NCI-H1092 (cell line): Measurements from ENCODE around the gene PPP4C.
"Not testable (repeated sequence)": the region's sequence is repeated elsewhere in the genome, so short reads cannot be mapped to it uniquely, and the experiment has no call there.

Experiments
- DNase-seq: peaks from one replicate; lab custom pipeline; 2025; lab: John Stamatoyannopoulos, UW

Gene PPP4C

DNA sequence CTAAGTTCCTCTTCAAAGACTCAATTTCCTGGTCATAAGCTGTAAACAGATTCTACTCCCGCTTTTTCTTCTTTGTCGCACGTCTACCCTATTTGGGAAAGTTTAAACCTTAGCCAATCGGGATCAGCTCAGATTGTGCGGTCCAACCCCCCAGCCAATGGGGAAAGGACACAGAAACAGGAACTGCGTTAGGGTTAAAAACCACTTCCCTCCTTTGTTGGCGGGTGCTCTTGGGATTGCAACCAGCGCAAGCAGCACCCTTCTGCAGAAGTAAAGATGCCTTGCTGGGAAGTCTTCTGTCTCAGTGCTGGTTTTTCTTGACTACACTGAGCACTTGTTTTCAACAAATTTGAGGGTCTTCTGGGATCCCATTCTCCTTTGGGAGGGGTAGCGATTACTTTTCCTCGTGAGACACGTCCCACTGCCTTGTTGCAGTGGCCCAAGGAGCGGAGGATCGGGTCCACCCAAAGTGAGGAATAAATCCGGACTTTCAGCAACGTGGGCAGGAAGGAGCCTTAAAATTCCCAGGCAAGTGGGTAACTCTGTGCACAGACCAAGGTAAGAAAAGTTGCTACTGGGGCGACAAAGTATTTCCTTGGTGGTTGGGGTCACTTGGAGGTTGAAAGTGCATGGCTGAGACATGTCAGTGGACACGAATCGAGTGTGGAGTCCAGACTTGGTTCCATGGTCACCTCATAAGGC lies 21.2 kb downstream of the PPP4C start:
- DNase-seq, result no peak

- no peak for DNase-seq
These were observed 28.3 kb downstream of the PPP4C start for GRCh38 chr16:30104090-30104489.

DNA sequence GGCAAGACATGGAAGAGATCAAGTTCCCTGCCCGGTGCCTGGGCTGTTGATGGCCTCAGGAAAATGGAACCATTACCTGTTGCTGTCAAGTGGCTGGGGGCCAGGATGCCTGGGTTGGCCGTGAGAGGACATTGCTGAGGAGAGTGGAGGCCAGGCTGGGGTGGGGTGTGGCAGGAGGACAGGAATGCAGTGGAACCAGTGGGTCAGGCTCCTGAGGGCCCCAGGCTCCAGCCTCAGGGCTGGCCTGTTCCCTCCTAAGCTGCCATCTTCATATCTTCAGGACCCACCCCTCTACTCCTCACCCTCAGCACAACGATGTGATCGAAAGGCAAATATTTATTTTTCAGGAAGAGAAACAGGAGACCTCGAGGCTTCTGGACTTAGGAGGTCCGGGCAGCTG lies 28.7 kb downstream of the PPP4C start:
- DNase-seq, result no peak

- DNase-seq, result no peak
These were observed 32.5 kb downstream of the PPP4C start for GRCh38 chr16:30108059-30108850.

GRCh38 chr16:30110661-30111060 lies 34.9 kb downstream of the PPP4C start:
- no peak for DNase-seq

DNA sequence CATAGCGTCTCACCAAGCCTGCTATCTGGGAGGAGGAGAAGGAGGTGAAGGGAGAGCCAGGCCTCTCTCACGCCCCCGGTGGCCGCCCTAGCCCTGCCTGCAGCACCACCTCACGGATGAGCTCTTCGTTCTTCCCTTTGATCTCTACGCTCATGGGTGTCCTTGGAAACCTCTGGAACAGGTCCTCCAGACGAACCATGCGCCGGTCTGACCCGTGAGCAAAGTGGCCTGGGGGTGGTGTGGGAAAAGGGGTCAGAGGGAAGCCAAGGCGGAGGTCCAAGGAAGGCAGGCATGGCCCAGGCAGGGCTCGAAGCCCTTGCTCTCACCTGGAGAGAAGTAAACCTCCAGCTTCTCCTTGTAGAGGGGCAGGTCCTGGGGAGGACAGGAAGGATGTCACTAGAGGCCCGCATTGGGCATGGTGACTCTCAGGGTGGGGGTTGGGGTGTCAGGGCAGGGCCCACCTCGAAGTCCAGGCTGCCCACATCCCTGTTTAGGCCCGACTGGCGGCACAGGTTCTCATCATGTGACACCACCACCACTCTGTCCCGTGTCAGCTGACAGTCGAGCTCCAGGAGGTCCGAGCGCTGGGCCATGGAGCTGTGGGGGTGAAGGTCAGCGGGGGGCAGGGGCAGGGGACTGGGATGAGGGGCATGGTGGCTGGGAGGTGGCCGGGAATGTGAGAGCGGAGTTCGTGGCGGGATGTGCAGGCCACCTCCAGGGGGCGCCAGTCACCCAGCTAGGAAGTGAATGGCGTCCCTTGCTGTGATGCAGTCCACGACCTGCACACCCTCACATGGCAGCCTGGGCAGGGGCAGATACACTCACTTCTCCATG lies 36.6 kb downstream of the PPP4C start:
- DNase-seq, result no peak

- no peak for DNase-seq
These were observed 37.4 kb downstream of the PPP4C start, which contains the start of gene GDPD3 for GRCh38 chr16:30113031-30113710. Gene GDPD3 (minus strand): TSS chr16:30113537. CDS start chr16:30113478, 59 bp downstream.

DNA sequence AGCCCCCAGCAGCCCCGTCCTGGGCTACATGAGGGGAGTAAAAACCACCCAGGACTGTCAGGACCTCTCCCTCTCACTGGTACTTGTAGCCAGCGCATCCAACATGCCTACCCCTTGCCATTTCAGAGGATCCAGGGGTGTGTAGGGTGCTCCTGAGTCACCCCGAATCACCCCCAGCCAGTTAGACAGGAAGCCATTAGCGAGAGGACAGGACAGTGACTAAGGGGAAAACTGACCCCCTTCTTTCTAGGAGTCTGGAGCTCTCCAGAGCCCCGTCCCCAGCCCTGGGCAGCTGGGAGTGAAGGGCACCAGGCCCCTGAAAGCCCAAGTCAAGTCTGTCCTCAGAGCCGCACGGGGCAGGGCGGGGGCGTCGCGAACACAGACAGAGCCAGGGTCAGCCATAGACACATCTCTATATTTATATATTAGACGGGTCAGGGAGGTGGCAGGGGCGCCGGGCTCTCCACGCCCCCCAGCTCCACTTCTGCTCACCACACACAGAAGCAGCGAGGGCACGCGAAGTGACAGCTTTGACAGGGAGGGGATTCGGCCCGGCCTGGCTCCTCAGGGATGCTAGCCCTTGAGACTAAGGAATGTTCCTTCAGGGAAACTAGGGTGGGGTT lies 38.0 kb downstream of the PPP4C start:
- DNase-seq, result no peak

- DNase-seq, result no peak
These were observed 38.6 kb downstream of the PPP4C start for GRCh38 chr16:30114411-30114810.

DNA sequence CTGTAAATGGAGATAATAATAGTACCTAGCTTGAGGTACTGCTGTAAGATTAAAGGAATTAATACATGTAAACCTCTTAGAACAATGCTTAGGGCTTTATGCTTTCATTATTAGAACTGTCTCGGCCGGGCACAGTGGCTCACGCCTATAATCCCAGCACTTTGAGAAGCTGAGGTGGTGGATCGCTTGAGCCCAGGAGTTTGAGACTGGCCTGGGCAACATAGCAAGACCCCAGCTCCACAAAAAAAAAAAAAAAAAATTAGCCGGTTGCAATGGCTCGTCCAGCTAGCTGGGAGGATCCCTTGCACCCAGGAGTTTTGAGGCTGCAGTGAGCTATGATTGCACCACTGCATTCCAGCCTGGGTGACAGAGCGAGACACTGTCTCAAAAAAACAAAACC lies 39.0 kb downstream of the PPP4C start:
- DNase-seq, result not testable (repeated sequence)

DNA sequence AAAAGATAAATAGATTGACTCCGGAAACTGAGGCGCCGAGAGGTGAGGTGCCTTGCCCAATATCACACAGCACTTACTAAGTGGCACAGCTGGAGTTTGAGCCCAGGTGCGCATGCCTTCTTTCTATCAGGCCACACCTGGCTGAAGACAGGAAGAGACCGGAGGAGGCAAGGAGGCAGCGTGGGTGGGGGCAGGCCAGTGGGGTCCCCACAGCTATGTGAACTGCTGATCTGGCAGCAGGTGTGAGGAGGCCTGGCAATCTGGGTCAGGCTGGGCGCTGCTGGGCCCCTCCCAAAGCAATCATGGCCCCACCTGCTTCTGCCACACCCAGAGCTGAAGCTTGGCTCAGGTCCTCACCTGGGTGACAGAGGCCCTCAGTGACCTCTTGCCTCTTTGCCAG lies 39.4 kb downstream of the PPP4C start:
- DNase-seq, result no peak

DNA sequence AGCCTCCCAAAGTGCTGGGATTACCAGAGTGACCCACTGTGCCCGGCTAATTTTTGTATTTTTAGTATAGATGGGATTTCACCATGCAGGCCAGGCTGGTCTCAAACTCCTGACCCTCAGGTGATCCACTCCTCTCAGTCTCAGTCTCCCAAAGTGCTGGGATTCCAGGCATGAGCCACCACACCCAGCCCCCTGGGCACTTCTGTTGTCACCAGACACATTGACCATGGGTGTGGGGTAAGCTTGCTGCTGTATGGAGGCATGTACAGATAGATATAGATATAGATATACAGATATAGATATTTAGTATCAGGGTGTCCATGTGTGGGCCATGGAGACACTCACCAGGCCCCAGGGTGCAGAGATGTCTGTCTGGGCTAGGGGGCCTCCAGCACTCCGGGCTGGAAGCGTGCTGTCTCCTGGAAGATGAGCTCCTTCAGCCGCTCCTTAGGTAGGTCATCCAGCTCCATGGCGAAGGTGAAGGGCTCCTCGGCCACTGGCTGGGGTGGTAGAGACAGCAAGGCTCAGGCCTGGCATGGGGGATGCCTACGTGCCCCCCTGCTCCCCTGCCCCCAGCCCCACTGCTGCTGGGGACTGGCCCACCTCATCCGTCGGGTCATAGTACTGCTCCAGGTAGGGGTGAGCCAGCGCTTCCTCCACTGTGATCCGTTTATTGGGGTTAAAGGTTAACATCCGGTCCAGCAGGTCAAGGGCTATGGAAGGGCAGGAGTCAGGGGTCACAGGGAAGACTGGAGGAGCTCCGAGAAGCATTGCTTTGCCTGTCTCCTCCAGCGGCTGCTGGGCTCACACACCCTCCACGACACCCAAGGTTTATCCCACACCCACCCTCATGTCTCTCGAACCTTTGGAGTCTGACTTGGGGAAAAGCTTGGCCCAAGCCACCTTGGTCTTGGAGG lies 40.8 kb downstream of the PPP4C start:
- DNase-seq, result no peak

DNA sequence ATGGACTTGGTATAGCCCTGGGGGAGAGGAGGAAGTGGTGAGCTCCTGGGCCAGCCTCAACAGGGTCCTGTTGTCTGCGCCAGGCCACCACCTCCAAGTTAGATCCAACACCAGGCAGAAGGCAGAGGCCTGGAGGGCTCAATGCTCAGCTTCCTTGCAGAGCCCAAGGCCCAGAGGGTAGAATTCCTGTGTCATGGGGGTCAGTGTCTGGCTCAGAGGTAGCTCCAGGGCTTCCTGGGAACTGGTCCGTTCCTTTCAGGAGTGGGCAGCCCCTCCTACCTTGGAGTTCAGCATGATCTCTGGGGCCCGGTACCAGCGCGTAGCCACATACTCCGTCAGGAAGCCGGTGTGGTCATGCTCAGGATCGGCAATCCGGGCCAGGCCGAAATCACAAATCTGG lies 42.0 kb downstream of the PPP4C start:
- DNase-seq, result no peak

DNA sequence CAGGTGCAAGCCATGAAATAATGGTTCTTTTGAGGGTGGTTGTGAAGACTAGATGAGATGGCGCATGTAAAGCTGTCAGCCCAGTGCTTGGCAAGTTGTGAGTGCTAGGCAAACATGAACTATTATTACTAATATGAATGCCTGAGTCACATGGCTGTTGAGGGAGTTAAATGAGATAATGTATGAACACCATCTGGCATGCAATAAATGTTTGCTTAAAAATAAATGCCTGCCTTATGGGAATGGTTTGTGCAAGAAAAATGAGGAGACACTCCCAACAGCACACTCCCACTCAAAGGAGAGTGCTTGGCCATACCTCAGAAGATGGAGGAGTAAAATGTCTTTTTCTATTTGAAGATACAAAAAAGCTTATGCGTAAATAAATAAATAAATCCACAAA lies 43.6 kb downstream of the PPP4C start:
- DNase-seq, result no peak

DNA sequence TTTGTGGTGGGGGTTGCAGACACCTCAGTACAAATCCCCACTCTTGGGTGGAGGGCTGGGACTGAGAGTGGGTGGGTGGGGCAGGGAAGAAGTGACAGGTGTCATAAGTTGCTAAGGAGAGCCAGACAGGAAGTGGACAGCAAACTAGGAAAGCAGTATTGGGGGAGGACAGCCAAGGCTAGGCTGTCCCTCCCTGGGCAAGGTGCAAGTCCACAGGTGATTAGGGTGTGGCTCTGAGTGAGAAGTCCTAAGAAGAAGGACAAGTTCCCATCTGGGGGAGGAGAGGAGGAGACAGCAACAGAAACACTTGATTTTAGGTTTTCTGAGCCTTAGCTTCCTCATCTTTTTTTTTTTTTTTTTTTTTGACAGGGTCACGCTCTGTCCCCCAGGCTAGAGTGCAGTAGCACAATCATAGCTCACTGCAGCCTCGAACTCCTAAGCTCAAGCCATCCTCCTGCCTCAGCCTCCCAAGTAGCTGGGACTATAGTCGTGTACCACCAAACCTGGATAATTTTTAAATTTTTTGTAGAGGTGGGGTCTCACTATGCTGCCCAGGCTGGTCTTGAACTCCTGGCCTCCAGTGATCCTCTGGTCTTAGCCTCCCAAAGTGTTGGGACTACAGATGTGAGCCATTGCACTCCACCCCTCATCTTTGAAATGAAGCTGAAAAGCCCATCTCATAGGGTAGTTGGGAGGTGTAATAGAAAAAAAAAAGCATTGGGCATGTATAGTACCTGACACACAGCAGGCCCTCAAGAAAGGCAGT lies 44.7 kb downstream of the PPP4C start:
- DNase-seq, result no peak

GRCh38 chr16:30121741-30122571 lies 46.2 kb downstream of the PPP4C start:
- DNase-seq, result no peak

DNA sequence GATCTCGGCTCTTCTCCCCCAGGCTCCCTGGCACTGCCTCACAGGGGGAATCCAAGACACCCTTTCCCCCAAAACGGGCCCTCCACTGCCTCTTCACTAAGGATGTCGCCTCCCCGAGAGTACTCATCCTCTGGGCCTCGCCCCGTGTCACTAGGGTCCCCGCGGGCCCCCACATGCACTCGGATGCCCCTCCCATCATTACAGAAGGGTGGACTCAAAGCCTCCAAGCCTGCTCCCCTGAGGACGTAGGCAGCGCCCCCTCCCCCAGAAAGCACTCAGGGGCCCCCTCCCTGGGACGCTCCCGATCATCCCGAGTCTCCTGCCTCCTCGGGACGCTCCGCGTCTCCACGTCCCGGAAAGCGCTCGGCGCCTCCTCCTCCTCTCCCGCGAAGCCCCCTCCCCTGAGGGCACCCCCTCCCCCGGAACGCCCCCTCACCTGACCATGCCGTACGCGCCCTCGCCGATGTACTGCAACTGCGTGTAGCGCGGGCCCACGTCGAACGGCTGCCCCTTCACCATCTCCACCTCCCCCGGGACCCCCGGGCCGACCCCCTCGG lies 46.9 kb downstream of the PPP4C start:
- no peak for DNase-seq

DNA sequence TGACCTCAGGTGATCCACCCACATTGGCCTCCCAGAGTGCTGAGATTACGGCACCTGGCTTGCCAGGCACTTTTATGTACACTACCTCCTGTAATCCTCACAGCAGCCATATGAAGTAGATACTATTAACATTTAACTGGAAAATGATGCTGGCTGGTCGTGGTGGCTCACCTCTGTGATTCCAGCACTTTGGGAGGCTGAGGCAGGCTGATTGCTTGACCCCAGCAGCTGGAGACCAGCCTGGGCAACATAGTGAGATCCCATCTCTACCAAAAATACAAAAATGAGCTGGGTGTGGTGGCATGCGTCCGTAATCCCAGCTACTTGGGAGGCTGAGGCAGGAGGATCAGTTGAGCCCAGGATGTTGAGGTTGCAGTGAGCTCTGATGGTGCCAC lies 49.2 kb downstream of the PPP4C start:
- no peak for DNase-seq
